ENCODE results near the gene CARD10. TPM values are rescaled to one million over a fixed set of nuclear protein-coding genes. Genes with fewer than 3 reads are reported as not detected.

The CARD10 gene
- total RNA-seq, 1 experiment from 2014 or later: 17.5 TPM

- TF ChIP-seq PREB (CRISPR knock-in tag; IDR thresholded peaks at IDR 0.05; ENCODE audit: borderline replicate concordance): no peak
Observed at GRCh38 chr22:37471727-37472417, 47.3 kb downstream of the CARD10 start (continued).

GRCh38 chr22:37470087-37470445, 49.1 kb downstream of the CARD10 start:
- H3K36me3 Mint-ChIP-seq: no peaks in the 10 kb centered on the region
- no peak overlapping the region for H3K27ac Mint-ChIP-seq
- no peak for ATAC-seq
- ChIA-PET POLR2A (no interaction called here), CTCF (interaction anchor here (0.6 to 1.8 kb wide), 2 partner anchors 97 to 138 kb away, joined by 4 read pairs; partner anchors contain the start of gene GGA1)
- H3K9me3 Mint-ChIP-seq: no peaks in the 10 kb centered on the region
- no peak for DNase-seq (ENCODE audit: low spot score)
- no peaks in the 10 kb centered on the region; the same call in 1 of the 2 replicates for H3K27me3 Mint-ChIP-seq (ENCODE audit: low read depth)
- no peak for TF ChIP-seq ETV6 (CRISPR knock-in tag; IDR thresholded peaks at IDR 0.05)
- no peak for TF ChIP-seq ZNF232 (CRISPR knock-in tag; IDR thresholded peaks at IDR 0.05)
- TF ChIP-seq AR (CRISPR knock-in tag; IDR thresholded peaks at IDR 0.05): no peak
- TF ChIP-seq ZNF263 (CRISPR knock-in tag; IDR thresholded peaks at IDR 0.05; ENCODE audit: low read depth): no peak
- no peak for TF ChIP-seq CREB1 (CRISPR knock-in tag; IDR thresholded peaks at IDR 0.05)
- no peak for TF ChIP-seq ZNF423 (CRISPR knock-in tag; IDR thresholded peaks at IDR 0.05)
- TF ChIP-seq MAX (CRISPR knock-in tag; IDR thresholded peaks at IDR 0.05): no peak
- no peak for TF ChIP-seq ERG (CRISPR knock-in tag; IDR thresholded peaks at IDR 0.05)
- TF ChIP-seq RORB (CRISPR knock-in tag; IDR thresholded peaks at IDR 0.05): no peak
- no peak for TF ChIP-seq TEAD4 (CRISPR knock-in tag; IDR thresholded peaks at IDR 0.05)
- no peak for TF ChIP-seq ELF4 (CRISPR knock-in tag; IDR thresholded peaks at IDR 0.05; ENCODE audit: low read depth)
- TF ChIP-seq ATF2 (CRISPR knock-in tag; IDR thresholded peaks at IDR 0.05; ENCODE audit: borderline replicate concordance, low read depth): no peak
- no peak for TF ChIP-seq USF1 (CRISPR knock-in tag; IDR thresholded peaks at IDR 0.05)
- no peak for TF ChIP-seq HMGA2 (CRISPR knock-in tag; IDR thresholded peaks at IDR 0.05)
- TF ChIP-seq KAT7 (CRISPR knock-in tag; IDR thresholded peaks at IDR 0.05; ENCODE audit: borderline replicate concordance): no peak
- no peak for TF ChIP-seq GTF2I (CRISPR knock-in tag; conservative IDR thresholded peaks at IDR 0.05)
- no peak for TF ChIP-seq NR3C1 (CRISPR knock-in tag; conservative IDR thresholded peaks at IDR 0.05; ENCODE audit: low read depth)
- TF ChIP-seq MYBL2 (CRISPR knock-in tag; IDR thresholded peaks at IDR 0.05): no peak
- no peak overlapping the region for H3K4me3 Mint-ChIP-seq
- H3K4me1 Mint-ChIP-seq: 0 out of 2 replicates have a peak, but pooled peaks cover 3% of the 10 kb centered on the region

Data from WTC11 (cell line).